ENCODE data around the gene CTCF.

DNA sequence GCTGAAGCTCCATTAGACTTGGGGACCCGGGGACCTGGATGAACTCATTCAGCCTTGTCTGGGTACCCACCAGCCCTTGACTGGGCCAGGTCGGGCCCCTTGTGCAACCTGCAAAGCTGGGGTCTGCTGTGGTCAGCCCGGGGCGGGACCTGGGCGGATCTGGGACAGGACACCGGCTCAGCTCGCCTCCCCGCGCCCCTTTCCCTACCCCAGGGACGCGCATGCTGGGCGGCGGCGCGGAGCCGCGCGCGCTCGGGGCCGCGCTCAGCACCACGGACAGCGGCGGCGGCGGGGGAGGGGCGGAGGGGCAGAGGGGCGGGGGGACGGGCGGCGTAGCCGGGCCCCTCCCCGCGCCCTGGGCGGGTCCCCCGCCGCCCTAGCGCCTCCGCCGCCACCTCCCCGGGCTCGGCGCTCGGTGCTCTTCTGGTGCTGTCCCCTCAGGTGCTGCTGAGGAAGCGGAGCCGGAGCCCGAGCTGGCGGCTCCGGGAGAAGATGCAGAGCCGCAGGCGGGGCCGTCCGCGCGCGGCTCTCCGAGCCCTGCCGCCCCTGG, 90.3 kb downstream of the CTCF start:
- TF ChIP-seq, protein P1, sequence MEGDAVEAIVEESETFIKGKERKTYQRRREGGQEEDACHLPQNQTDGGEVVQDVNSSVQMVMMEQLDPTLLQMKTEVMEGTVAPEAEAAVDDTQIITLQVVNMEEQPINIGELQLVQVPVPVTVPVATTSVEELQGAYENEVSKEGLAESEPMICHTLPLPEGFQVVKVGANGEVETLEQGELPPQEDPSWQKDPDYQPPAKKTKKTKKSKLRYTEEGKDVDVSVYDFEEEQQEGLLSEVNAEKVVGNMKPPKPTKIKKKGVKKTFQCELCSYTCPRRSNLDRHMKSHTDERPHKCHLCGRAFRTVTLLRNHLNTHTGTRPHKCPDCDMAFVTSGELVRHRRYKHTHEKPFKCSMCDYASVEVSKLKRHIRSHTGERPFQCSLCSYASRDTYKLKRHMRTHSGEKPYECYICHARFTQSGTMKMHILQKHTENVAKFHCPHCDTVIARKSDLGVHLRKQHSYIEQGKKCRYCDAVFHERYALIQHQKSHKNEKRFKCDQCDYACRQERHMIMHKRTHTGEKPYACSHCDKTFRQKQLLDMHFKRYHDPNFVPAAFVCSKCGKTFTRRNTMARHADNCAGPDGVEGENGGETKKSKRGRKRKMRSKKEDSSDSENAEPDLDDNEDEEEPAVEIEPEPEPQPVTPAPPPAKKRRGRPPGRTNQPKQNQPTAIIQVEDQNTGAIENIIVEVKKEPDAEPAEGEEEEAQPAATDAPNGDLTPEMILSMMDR (IDR thresholded peaks at IDR 0.05): no peak
- no peak for TF ChIP-seq POLR2A (IDR thresholded peaks at IDR 0.05)

Data from lower leg skin (tissue), 3 donors.